Caco-2 (cell line): Measurements from ENCODE around the gene RPS6KA2. TPM values are rescaled to one million over a fixed set of nuclear protein-coding genes. Genes with fewer than 3 reads are reported as not detected.

Source experiments
- BruUV-seq: library from RNA; stranded (reverse); fragments of 400-500 nt; replicated peaks from 2 replicates; lab custom pipeline; 2021; lab: Mats Ljungman, UMichigan
- CTCF ChIA-PET: fragments of 300-600 bp; sonication (Branson Sonifier 250); formaldehyde crosslinking; loops from one replicate; lab custom pipeline; 2022; ENCODE audit warnings: antibody characterized with exemption; lab: Charles Lee
- POLR2A ChIA-PET: fragments of 300-600 bp; sonication (Branson Sonifier 250); formaldehyde crosslinking; loops from one replicate; lab custom pipeline; 2022; ENCODE audit warnings: antibody characterized with exemption; lab: Charles Lee
- DNase-seq, 2 experiments: peaks; one replicate each; pipeline versions ENCODE4 v3.0.0 to v3.0.0-alpha.2; 2020 to 2022
- H3K27me3 ChIP-seq: replicated peaks from 2 replicates; pipeline ENCODE4 v1.6.0; 2011; ENCODE audit warnings: low read length; ENCODE audit not compliant: control insufficient read depth, insufficient read depth
- H3K36me3 ChIP-seq: 2 replicates; pipeline ENCODE4 v1.5.1; 2011; ENCODE audit warnings: low read length; ENCODE audit not compliant: control insufficient read depth, insufficient read depth
- H3K4me1 ChIP-seq: fragments of 250-450 bp; sonication (Bioruptor Pico); 2 replicates; pipeline ENCODE4 v1.5.1; 2020; ENCODE audit warnings: mild to moderate bottlenecking
- H3K4me3 ChIP-seq: 2 replicates; pipeline ENCODE4 v1.5.1; 2011; ENCODE audit warnings: low read depth, mild to moderate bottlenecking, control low read depth, low read length
- H3K9me3 ChIP-seq: fragments of 250-450 bp; sonication (Bioruptor Pico); 2 replicates; pipeline ENCODE4 v1.5.1; 2020; ENCODE audit warnings: mild to moderate bottlenecking, moderate library complexity
- H3K27ac Mint-ChIP-seq: one replicate; pipeline ENCODE4 v1.8.0; 2022; ENCODE audit warnings: mixed read lengths; ENCODE audit not compliant: unreplicated experiment
- H3K27me3 Mint-ChIP-seq: one replicate; pipeline ENCODE4 v1.8.0; 2022; ENCODE audit warnings: mixed read lengths; ENCODE audit not compliant: insufficient read depth, unreplicated experiment
- H3K36me3 Mint-ChIP-seq: one replicate; pipeline ENCODE4 v1.8.0; 2022; ENCODE audit warnings: mild to moderate bottlenecking, mixed read lengths; ENCODE audit not compliant: insufficient read depth, unreplicated experiment
- H3K4me1 Mint-ChIP-seq: one replicate; pipeline ENCODE4 v1.8.0; 2022; ENCODE audit warnings: low read depth, mixed read lengths; ENCODE audit not compliant: unreplicated experiment
- H3K4me3 Mint-ChIP-seq: one replicate; pipeline ENCODE4 v1.8.0; 2022; ENCODE audit warnings: mild to moderate bottlenecking, moderate library complexity, mixed read lengths; ENCODE audit not compliant: unreplicated experiment
- H3K9me3 Mint-ChIP-seq: one replicate; pipeline ENCODE4 v1.8.0; 2022; ENCODE audit warnings: mixed read lengths; ENCODE audit not compliant: unreplicated experiment
- CTCF ChIP-seq, 2 experiments: fragments of 200-600 bp in 1 of 2; IDR thresholded peaks; 1 replicate in 1 of 2; 2 replicates in 1 of 2; pipeline versions ENCODE4 v1.5.1 to v1.8.0; 2011 to 2022; ENCODE audit warnings: antibody characterized with exemption in 1 of 2, control low read depth in 1 of 2, inconsistent platforms in 1 of 2, low read depth in 1 of 2, low read length in 1 of 2, mild to moderate bottlenecking in 1 of 2, moderate library complexity in 1 of 2; ENCODE audit not compliant: insufficient read depth in 1 of 2, severe bottlenecking in 1 of 2, unreplicated experiment in 1 of 2
- intact Hi-C: fragments of 100-400 bp; cut with micrococcal nuclease; formaldehyde crosslinking; loops from one replicate; pipeline ENCODE4 v1.10.0; 2022; ENCODE audit not compliant: unreplicated experiment
- total RNA-seq: library from RNA; stranded (reverse); gene quantifications from 2 replicates; pipeline ENCODE4 v1.2.3, GENCODE V29; 2022

The RPS6KA2 gene
- total RNA-seq, 1 experiment from 2014 or later: 5.6 TPM

- no TSS peak for BruUV-seq
- H3K9me3 Mint-ChIP-seq: no peaks in the 10 kb centered on the region
- no peak for DNase-seq
- TF ChIP-seq CTCF (IDR thresholded peaks at IDR 0.05; ENCODE audit: insufficient read depth in 1 of 2, low read depth in 1 of 2, low read length in 1 of 2, severe bottlenecking in 1 of 2, unreplicated experiment in 1 of 2): no peak
- ChIA-PET CTCF (no interaction called here), POLR2A (no interaction called here)
- H3K27ac Mint-ChIP-seq: no peak overlapping the region
- Histone ChIP-seq H3K9me3 (no peaks in the 10 kb centered on the region), H3K4me3 (no peak overlapping the region), H3K4me1 (0 out of 2 replicates have a peak, but pooled peaks cover 8% of the 10 kb centered on the region), H3K27me3 (no peaks in the 10 kb centered on the region; the same call in none of the 2 replicates), H3K36me3 (no peaks in the 10 kb centered on the region)
- no peak overlapping the region for H3K4me3 Mint-ChIP-seq
- intact Hi-C loops: no loop called here
- no peaks in the 10 kb centered on the region for H3K36me3 Mint-ChIP-seq
- H3K27me3 Mint-ChIP-seq: peaks cover 7% of the 10 kb centered on the region
- peaks cover 7% of the 10 kb centered on the region for H3K4me1 Mint-ChIP-seq
These were observed 43.0 kb upstream of the RPS6KA2 start for GRCh38 chr6:166670013-166670412.

GRCh38 chr6:166667796-166668610 lies 41.0 kb upstream of the RPS6KA2 start:
- Mint-ChIP-seq H3K9me3 (no peaks in the 10 kb centered on the region), H3K36me3 (no peaks in the 10 kb centered on the region), H3K27me3 (peaks cover 12% of the 10 kb centered on the region), H3K27ac (no peak overlapping the region), H3K4me3 (no peak overlapping the region), H3K4me1 (peaks cover 7% of the 10 kb centered on the region)
- Histone ChIP-seq H3K27me3 (no peaks in the 10 kb centered on the region; the same call in none of the 2 replicates), H3K36me3 (no peaks in the 10 kb centered on the region), H3K4me3 (no peak overlapping the region), H3K9me3 (no peaks in the 10 kb centered on the region), H3K4me1 (0 out of 2 replicates have a peak, but pooled peaks cover 8% of the 10 kb centered on the region)
- TF ChIP-seq CTCF (IDR thresholded peaks at IDR 0.05; ENCODE audit: insufficient read depth in 1 of 2, low read depth in 1 of 2, low read length in 1 of 2, severe bottlenecking in 1 of 2, unreplicated experiment in 1 of 2): no peak
- no peak for DNase-seq
- CTCF ChIA-PET: no interaction called here
- BruUV-seq: no TSS peak
- POLR2A ChIA-PET: no interaction called here
- intact Hi-C loops: no loop called here

DNA sequence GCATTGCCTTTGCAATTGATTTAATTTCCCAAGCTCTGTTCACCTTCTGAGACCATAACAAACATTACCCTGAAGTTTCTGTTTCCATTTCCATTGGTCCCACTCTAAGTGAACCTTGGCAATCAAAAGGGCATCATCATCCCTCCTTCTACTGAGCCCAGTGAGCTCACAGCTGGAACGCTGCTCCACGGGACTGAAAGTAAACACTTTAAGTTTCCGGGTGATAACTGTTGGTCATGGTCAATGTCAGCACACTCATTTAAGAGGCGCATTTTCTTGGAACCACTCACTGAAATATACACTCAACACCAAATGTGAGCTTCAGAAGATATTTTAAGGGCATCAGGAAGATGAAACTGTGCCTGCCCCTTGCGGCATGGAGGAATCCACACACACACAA lies 37.1 kb upstream of the RPS6KA2 start:
- no peaks in the 10 kb centered on the region for H3K36me3 Mint-ChIP-seq
- DNase-seq: no peak
- intact Hi-C loops: no loop called here
- H3K27me3 Mint-ChIP-seq: peaks cover 16% of the 10 kb centered on the region
- H3K4me3 Mint-ChIP-seq: no peak overlapping the region
- Histone ChIP-seq H3K36me3 (no peaks in the 10 kb centered on the region), H3K4me3 (no peak overlapping the region), H3K9me3 (no peaks in the 10 kb centered on the region), H3K4me1 (no peaks in the 10 kb centered on the region), H3K27me3 (no peaks in the 10 kb centered on the region; the same call in none of the 2 replicates)
- no peak overlapping the region for H3K27ac Mint-ChIP-seq
- H3K9me3 Mint-ChIP-seq: no peaks in the 10 kb centered on the region
- no TSS peak for BruUV-seq
- TF ChIP-seq CTCF (IDR thresholded peaks at IDR 0.05; ENCODE audit: insufficient read depth in 1 of 2, low read depth in 1 of 2, low read length in 1 of 2, severe bottlenecking in 1 of 2, unreplicated experiment in 1 of 2): no peak
- ChIA-PET CTCF (no interaction called here), POLR2A (no interaction called here)
- no peaks in the 10 kb centered on the region for H3K4me1 Mint-ChIP-seq
